H9 (cell line): ENCODE measurements around the gene IGFL2. TPM values are rescaled to one million over a fixed set of nuclear protein-coding genes. Genes with fewer than 3 reads are reported as not detected.

Source experiments
- DNase-seq: peaks from one replicate; pipeline ENCODE4 v3.0.0-alpha.2; 2017
- H2AFZ ChIP-seq: one replicate; pipeline ENCODE4 v1.6.1; 2013; ENCODE audit warnings: mild to moderate bottlenecking, low read length, control low read depth, moderate library complexity
- H2AK5ac ChIP-seq: 2 replicates; pipeline ENCODE4 v1.6.1; 2013; ENCODE audit warnings: low read length, control low read depth, mixed read lengths; ENCODE audit not compliant: insufficient read length
- H2BK120ac ChIP-seq: one replicate; pipeline ENCODE4 v1.6.1; 2013; ENCODE audit warnings: low read depth, mild to moderate bottlenecking, low read length, control low read depth, inconsistent platforms; ENCODE audit not compliant: poor library complexity, severe bottlenecking
- H2BK12ac ChIP-seq: 2 replicates; pipeline ENCODE4 v1.6.1; 2013; ENCODE audit warnings: low read length, control low read depth, mixed read lengths, low read depth; ENCODE audit not compliant: insufficient read length
- H2BK15ac ChIP-seq: 2 replicates; pipeline ENCODE4 v1.6.1; 2013; ENCODE audit warnings: low read depth, low read length, control low read depth
- H2BK20ac ChIP-seq: one replicate; pipeline ENCODE4 v1.6.1; 2013; ENCODE audit warnings: low read depth, mild to moderate bottlenecking, low read length, control low read depth, inconsistent platforms; ENCODE audit not compliant: poor library complexity, severe bottlenecking
- H2BK5ac ChIP-seq: 2 replicates; pipeline ENCODE4 v1.6.1; 2013; ENCODE audit warnings: low read length, control low read depth, mixed read lengths; ENCODE audit not compliant: insufficient read length
- H3K14ac ChIP-seq: 2 replicates; pipeline ENCODE4 v1.6.1; 2013; ENCODE audit warnings: low read length, control low read depth; ENCODE audit not compliant: insufficient read depth
- H3K18ac ChIP-seq: 2 replicates; pipeline ENCODE4 v1.6.1; 2013; ENCODE audit warnings: low read depth, mild to moderate bottlenecking, mixed read lengths, low read length, control low read depth; ENCODE audit not compliant: insufficient read length
- H3K23ac ChIP-seq: 2 replicates; pipeline ENCODE4 v1.6.1; 2013; ENCODE audit warnings: low read length, control low read depth, mixed read lengths, low read depth; ENCODE audit not compliant: insufficient read length
- H3K23me2 ChIP-seq: 2 replicates; pipeline ENCODE4 v1.6.1; 2013; ENCODE audit warnings: low read depth, mild to moderate bottlenecking, mixed read lengths, low read length, control low read depth; ENCODE audit not compliant: insufficient read length, poor library complexity, severe bottlenecking
- H3K27ac ChIP-seq: 2 replicates; pipeline ENCODE4 v1.5.1; 2013; ENCODE audit warnings: low read length, control low read depth, mixed read lengths, low read depth; ENCODE audit not compliant: insufficient read length
- H3K27me3 ChIP-seq: 2 replicates; pipeline ENCODE4 v1.6.1; 2013; ENCODE audit warnings: low read length, control low read depth, inconsistent platforms; ENCODE audit not compliant: insufficient read depth
- H3K4ac ChIP-seq: 2 replicates; pipeline ENCODE4 v1.6.1; 2013; ENCODE audit warnings: low read depth, mild to moderate bottlenecking, control low read depth, inconsistent platforms, low read length, moderate library complexity
- H3K4me1 ChIP-seq: 2 replicates; pipeline ENCODE4 v1.6.1; 2013; ENCODE audit warnings: low read length, control low read depth, inconsistent platforms; ENCODE audit not compliant: insufficient read depth
- H3K4me2 ChIP-seq: 2 replicates; pipeline ENCODE4 v1.6.1; 2013; ENCODE audit warnings: low read length, control low read depth, mixed read lengths; ENCODE audit not compliant: insufficient read length, insufficient read depth
- H3K56ac ChIP-seq: 2 replicates; pipeline ENCODE4 v1.6.1; 2013; ENCODE audit warnings: low read depth, mild to moderate bottlenecking, mixed read lengths, low read length, control low read depth; ENCODE audit not compliant: insufficient read length
- H3K79me1 ChIP-seq: 2 replicates; pipeline ENCODE4 v1.6.1; 2013; ENCODE audit warnings: low read depth, mild to moderate bottlenecking, moderate library complexity, low read length, control low read depth, inconsistent platforms; ENCODE audit not compliant: insufficient read depth, poor library complexity, severe bottlenecking
- H3K79me2 ChIP-seq: 2 replicates; pipeline ENCODE4 v1.6.1; 2013; ENCODE audit warnings: low read length, control low read depth, inconsistent platforms; ENCODE audit not compliant: insufficient read depth
- H3K9ac ChIP-seq: 2 replicates; pipeline ENCODE4 v1.6.1; 2013; ENCODE audit warnings: low read length, control low read depth, mixed read lengths; ENCODE audit not compliant: insufficient read length; ENCODE audit errors: extremely low read depth
- H3K9me3 ChIP-seq: one replicate; pipeline ENCODE4 v1.6.1; 2013; ENCODE audit warnings: low read depth, low read length, inconsistent platforms; ENCODE audit not compliant: control insufficient read depth
- H3T11ph ChIP-seq: one replicate; pipeline ENCODE4 v1.6.1; 2013; ENCODE audit warnings: mild to moderate bottlenecking, low read length, control low read depth, inconsistent platforms
- H4K20me1 ChIP-seq: one replicate; pipeline ENCODE4 v1.6.1; 2013; ENCODE audit not compliant: control insufficient read depth, insufficient read length, insufficient read depth
- H4K5ac ChIP-seq: 2 replicates; pipeline ENCODE4 v1.6.1; 2013; ENCODE audit warnings: low read depth, mild to moderate bottlenecking, mixed read lengths, low read length, control low read depth; ENCODE audit not compliant: insufficient read length
- H4K8ac ChIP-seq: replicated peaks from 2 replicates; pipeline ENCODE4 v1.6.1; 2013; ENCODE audit warnings: low read length, control low read depth, mixed read lengths, low read depth; ENCODE audit not compliant: insufficient read length
- H4K91ac ChIP-seq: 2 replicates; pipeline ENCODE4 v1.6.1; 2013; ENCODE audit warnings: low read depth, mild to moderate bottlenecking, moderate library complexity, mixed read lengths, low read length, control low read depth; ENCODE audit not compliant: insufficient read length
- H3K27ac Mint-ChIP-seq, 3 experiments: 2 replicates in 2 of 3; 3 replicates in 1 of 3; pipeline ENCODE4 v1.8.0; 2020 to 2021; ENCODE audit warnings: mixed read lengths in 3 of 3, mild to moderate bottlenecking in 1 of 3, moderate library complexity in 1 of 3
- H3K27me3 Mint-ChIP-seq: 2 replicates; pipeline ENCODE4 v1.8.0; 2021; ENCODE audit warnings: low read depth, mild to moderate bottlenecking, moderate library complexity, mixed read lengths
- H3K36me3 Mint-ChIP-seq, 3 experiments: 2 replicates in 2 of 3; 3 replicates in 1 of 3; pipeline ENCODE4 v1.8.0; 2020 to 2021; ENCODE audit warnings: low read depth in 3 of 3, mixed read lengths in 3 of 3; ENCODE audit not compliant: insufficient read depth in 1 of 3
- H3K4me1 Mint-ChIP-seq, 2 experiments: 2 replicates each; pipeline ENCODE4 v1.8.0; 2020; ENCODE audit warnings: mixed read lengths in 2 of 2
- H3K4me3 Mint-ChIP-seq, 2 experiments: 2 replicates in 1 of 2; 3 replicates in 1 of 2; pipeline ENCODE4 v1.8.0; 2020 to 2021; ENCODE audit warnings: mild to moderate bottlenecking in 2 of 2, mixed read lengths in 2 of 2, moderate library complexity in 1 of 2
- H3K9me3 Mint-ChIP-seq, 2 experiments: 2 replicates in 1 of 2; 3 replicates in 1 of 2; pipeline ENCODE4 v1.8.0; 2020; ENCODE audit warnings: mild to moderate bottlenecking in 2 of 2, mixed read lengths in 2 of 2, moderate library complexity in 1 of 2
- CTCF ChIP-seq: fragments of 200-600 bp; sonication (generic); conservative IDR thresholded peaks from 3 replicates; pipeline ENCODE4 v1.8.0; 2021; ENCODE audit warnings: antibody characterized with exemption, mild to moderate bottlenecking
- WGBS: extraction: QIAGEN DNeasy Blood & Tissue Kit; methylation state at CpG from one replicate; pipeline ENCODE4 v1.1.7; 2013; ENCODE audit warnings: missing lambda C conversion rate, low lambda C conversion rate, mixed read lengths; ENCODE audit not compliant: insufficient read length; ENCODE audit errors: extremely low coverage; 5-methylcytosine and 5-hydroxymethylcytosine counted together
- total RNA-seq: library from RNA; stranded (reverse); gene quantifications from 2 replicates; pipeline ENCODE4 v1.2.1, GENCODE V29; 2021

IGFL2 gene
- total RNA-seq, 1 experiment from 2014 or later, result not detected

GRCh38 chr19:46196410-46197124, 48.5 kb downstream of the IGFL2 start:
- Histone ChIP-seq H3T11ph (no peak overlapping the region), H4K8ac (no peak overlapping the region), H4K20me1 (no peaks in the 10 kb centered on the region), H3K18ac (no peak overlapping the region), H3K27ac (no peak overlapping the region), H3K9me3 (no peaks in the 10 kb centered on the region), H3K4ac (no peak overlapping the region), H2BK20ac (no peak overlapping the region), H3K9ac (no peak overlapping the region), H4K91ac (no peak overlapping the region), H2BK120ac (no peak overlapping the region), H3K4me2 (no peak overlapping the region), H2BK12ac (no peak overlapping the region), H3K79me2 (no peaks in the 10 kb centered on the region), H3K14ac (no peak overlapping the region; the same call in 1 of the 2 replicates), H3K56ac (no peak overlapping the region), H3K27me3 (no peaks in the 10 kb centered on the region), H2AK5ac (no peak overlapping the region), H3K79me1 (no peaks in the 10 kb centered on the region), H3K23ac (no peak overlapping the region), H3K23me2 (no peaks in the 10 kb centered on the region), H2BK15ac (no peak overlapping the region), H4K5ac (no peak overlapping the region), H3K4me1 (no peaks in the 10 kb centered on the region), H2BK5ac (no peak overlapping the region), H2AFZ (no peak overlapping the region)
- Mint-ChIP-seq H3K4me3 (no peak overlapping the region; a peak in 1 of 5 replicates), H3K4me1 (no peaks in the 10 kb centered on the region; a peak in 1 of 4 replicates), H3K27me3 (peaks cover 5% of the 10 kb centered on the region), H3K27ac (peak overlapping the region in 1 of 3 experiments; percentile 79; a peak in 2 of 7 replicates), H3K36me3 (no peaks in the 10 kb centered on the region; a peak in 1 of 7 replicates), H3K9me3 (peaks cover 2% of the 10 kb centered on the region in 2 experiments; a peak in 3 of 5 replicates)
- no peak for TF ChIP-seq CTCF
- no CpG with 5 or more reads among the region's 8 CpGs for WGBS
- DNase-seq, result no peak
